HG03460 (cell line): ENCODE measurements around the gene PRR36.
"Not testable (repeated sequence)": the region's sequence is repeated elsewhere in the genome, so short reads cannot be mapped to it uniquely, and the experiment has no call there.

ENCODE experiments used
- ATAC-seq: cut with Tn5 transposase; IDR thresholded peaks from one replicate; pipeline ENCODE4 v1.9.1; 2021; ENCODE audit not compliant: unreplicated experiment

PRR36 gene

DNA sequence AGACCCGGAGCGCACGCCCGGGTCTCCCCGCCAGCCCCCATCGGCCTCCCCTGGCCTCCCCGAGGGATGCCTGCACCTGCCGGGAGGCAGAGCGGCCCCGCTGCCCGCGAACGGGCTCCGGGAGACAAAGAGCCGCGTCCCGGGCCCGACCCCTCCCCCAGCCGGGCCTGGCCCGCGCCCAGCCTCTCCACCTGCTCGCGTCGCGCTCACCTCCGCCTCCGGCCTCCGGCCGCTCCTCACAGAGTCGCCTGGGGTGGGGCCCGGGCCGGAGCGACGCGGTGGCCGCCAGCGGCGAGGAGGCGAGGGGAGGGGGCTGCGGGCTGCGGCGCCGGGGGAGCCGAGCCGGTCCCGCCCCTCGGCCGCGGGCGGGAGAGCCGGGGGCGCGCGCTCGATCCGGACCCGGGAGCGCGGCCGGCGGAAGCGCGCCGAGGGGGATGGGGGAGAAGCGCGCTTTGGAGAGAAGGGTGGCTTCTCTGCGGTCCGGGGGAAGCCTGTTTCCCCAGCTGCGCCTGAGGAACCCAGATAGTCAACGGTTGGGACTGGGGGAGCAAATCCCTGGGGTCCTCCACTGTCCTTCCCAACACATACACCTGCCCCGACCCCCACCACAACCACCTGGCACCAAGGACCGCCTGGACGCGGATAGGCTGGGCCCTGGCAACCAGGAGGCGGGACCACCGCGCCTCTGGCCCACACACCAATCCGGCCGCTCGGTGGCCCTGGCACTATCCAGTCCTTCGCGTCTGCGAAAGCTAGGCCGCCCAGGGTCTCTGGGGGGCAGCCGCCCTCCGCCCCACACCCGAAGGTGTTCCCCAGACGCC is at the start of gene PRR36:
PRR36 (minus strand) TSS at position 315 of the 821 bp plus-strand sequence. CDS start 701 bp downstream, outside the sequence.
- ATAC-seq = no peak

GRCh38 chr19:7923295-7924191 is 49.4 kb upstream of the PRR36 start:
- no peak for ATAC-seq

DNA sequence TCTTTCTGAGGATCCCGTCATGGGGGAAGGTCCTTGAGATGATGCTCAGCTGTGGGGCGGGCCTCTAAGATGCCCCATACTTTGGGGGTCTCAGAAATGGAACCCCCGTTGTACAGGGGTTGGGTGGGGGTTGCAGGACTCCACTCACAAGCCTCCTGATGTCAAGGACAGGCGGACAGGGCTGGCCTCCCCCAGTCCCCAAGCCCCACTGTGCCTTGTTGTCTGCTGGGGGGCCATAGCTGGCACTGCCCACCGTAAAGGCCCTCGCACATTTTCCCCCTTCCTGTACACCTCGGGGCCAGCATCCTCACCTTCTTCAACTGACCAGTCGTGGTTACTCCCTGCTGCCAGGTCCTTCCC is 48.6 kb upstream of the PRR36 start:
- no peak for ATAC-seq

DNA sequence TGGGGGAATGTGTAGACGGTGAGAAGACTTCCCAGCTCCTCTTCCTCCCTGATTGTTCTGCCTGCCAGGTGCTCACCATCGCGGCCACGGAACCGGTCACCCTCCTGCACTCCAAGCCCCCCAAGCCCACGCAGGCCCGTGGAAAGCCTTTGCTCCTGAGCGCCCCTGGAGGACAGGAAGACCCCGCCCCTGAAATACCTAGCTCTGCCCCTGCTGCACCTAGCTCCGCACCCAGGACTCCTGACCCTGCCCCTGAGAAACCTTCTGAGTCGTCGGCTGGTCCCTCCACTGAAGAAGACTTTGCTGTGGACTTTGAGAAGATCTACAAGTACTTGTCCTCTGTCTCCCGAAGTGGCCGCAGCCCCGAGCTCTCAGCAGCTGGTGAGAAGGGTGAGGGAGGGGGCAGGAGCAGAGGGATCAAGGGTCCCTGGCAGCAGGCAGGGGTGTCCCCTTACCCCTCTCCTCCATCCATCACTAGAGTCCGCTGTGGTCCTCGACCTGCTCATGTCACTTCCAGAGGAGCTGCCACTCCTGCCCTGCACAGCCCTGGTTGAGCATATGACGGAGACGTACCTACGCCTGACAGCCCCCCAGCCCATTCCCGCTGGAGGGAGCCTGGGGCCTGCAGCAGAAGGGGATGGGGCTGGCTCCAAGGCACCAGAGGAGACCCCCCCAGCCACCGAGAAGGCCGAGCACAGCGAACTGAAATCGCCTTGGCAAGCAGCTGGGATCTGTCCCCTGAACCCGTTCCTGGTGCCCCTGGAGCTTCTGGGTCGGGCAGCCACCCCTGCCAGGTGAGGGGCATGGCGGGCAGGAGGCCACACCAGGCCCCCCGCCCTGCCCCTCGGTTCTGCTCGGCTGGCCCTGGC is 48.0 kb upstream of the PRR36 start:
- no peak for ATAC-seq

DNA sequence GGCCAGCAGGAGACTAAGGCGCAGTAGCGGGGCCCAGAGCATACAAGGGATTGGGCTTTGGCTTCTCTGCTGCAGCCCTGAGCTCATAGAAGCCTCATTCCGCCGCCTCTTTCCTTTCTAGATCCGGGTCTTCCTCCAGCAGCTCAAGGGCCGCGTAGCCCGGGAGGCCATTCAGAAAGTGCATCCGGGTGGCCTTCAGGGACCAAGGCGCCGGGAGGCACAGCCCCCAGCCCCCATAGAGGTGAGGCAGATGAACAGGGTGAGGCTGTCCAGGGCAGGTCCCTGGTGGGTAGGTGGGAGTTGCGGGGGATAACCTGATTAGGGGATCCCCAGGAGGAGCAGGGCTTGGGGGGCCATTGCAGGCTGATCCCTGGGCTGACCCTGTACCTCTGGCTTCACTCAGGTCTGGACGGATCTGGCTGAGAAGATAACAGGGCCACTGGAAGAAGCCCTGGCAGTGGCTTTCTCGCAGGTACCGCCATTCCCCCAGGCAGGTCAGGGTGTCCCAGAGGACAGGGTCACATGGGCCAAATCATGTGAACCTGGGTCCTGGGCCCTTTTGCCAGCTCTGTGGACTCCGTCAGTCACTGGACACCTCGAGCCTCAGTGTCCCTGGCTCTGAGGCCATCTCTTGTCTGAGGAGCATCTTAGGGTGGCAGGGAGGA is 47.2 kb upstream of the PRR36 start:
- no peak for ATAC-seq

GRCh38 chr19:7920519-7921301 is 46.5 kb upstream of the PRR36 start:
- peak; percentile 31 for ATAC-seq

- ATAC-seq = peak; percentile 52
These were observed 45.7 kb upstream of the PRR36 start, which contains the start of gene SNAPC2 for GRCh38 chr19:7919610-7920518. TSS of gene SNAPC2 (plus strand) at chr19:7920338. CDS start at chr19:7920367, 29 bp downstream.

DNA sequence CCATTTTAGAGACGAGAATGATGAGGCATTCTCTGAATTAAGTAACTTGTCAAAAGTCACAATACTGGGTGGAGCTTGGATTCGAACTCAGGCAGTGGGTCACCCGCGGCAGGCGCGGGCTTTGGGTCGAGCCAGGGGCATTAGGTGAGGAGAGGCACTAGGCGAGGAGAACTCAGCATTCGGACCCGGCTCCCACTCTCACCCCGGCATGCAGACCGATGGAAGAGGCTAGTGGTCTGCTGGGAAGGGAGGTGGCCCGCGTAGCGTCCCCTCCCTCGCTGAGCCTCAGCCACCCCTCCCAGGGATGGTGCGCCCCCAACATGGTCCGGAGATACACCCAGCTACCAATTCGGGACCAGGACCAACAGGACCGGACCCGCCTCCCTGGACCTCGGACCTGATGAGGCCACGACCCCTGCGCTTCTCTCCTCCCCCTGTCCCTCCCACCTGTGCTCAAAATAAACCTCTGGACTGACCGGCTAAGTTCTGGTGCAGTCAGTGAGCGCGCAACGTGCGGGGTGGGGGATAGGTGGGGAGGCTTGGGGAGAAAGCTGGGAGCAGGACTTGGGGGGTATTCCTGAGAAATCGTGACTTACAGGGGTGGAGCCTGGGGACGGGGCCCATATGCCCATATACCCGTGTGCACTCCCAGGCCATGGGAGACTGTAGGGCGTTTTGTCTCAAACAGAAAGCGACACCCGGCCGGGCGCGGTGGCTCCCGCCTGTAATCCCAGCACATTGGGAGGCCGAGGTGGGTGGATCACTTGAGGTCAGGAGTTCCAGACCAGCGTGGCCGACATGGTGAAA is 44.6 kb upstream of the PRR36 start:
- ATAC-seq = no peak

GRCh38 chr19:7918062-7918614 is 43.9 kb upstream of the PRR36 start:
- not testable (repeated sequence) for ATAC-seq

DNA sequence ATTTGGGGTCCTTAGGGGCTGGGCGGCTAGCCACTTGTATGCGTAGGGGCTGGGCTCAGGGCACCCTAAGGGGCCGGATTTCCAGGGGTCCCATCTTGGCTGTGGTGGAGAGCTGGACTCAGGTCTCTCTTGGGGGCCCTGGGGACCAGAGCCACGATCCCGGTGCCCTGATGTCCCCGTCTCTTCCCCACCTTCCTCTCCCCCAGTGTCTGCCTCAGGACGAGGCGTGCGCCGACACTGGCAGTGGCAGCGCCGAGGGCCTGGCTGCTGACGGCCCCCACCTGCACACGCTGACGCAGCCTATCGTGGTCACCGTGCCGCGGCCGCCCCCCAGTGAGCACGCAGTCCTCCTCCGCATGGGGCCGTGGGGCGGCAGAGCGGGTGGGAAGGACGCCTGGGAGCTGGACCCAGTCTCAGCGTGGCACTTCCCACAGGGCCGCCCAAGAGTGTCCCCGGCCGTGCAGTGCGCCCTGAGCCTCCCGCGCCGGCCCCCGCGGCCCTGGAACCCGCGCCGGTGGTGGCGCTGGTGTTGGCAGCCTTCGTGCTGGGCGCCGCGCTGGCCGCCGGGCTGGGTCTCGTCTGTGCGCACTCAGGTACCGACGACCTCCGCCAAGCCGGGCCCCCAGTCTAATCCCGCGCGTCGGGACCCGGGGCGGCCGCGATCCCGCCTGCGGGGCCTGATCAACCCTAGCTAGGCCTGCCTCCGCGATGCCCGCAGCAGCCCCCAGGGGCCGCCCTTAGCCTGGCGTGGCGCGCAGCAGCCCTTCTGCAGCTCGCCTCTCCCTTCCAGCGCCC is 43.3 kb upstream of the PRR36 start:
- no peak for ATAC-seq

DNA sequence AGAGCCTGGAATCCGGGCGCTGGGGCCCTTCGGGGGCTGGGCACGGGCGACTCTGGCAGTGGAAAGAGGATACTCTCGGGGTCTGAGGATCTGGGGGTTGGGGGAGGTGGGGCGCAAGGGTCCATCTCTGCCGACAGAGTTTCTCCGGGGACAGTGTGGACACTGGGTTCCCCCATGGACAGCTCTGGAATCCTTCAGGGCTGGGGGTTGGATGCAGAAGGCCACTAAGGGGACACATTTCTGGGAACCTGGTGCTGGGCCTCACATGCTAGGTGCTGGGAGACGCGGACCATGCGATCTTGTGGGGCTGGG is 42.7 kb upstream of the PRR36 start:
- ATAC-seq = no peak

DNA sequence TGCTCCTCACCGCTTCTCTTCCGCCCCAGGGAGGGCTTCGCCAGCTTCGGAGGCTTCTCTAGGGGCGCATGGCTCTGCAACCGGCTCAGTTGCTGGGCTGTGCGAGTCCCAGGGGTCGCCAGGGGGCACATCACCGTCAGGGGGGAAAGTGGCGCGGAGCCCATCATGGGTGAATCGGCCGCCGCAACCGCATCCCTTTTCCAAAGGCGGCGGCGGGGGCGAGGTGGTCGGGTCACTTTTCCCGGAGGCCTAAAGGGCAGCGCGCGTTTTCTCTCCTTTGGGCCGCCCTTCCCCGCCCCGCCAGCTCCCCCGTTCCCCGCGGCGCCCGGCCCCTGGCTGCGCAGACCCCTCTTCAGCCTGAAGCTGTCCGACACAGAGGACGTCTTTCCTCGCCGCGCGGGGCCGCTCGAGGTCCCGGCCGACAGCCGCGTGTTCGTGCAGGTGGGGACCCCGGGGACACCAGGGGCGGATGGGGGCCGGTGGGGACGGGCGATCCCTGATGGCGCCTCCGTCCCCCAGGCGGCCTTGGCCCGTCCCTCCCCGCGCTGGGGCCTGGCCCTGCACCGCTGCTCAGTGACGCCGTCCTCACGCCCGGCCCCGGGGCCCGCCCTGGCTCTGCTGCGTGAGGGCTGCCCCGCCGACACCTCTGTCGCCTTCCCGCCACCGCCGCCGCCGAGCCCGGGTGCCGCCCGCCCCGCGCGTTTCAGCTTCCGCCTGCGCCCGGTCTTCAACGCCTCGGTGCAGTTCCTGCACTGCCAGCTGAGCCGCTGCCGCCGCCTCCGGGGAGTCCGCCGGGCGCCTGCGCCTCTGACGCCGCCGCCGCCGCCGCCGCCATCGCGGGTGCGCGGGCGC is 42.1 kb upstream of the PRR36 start:
- no peak for ATAC-seq

DNA sequence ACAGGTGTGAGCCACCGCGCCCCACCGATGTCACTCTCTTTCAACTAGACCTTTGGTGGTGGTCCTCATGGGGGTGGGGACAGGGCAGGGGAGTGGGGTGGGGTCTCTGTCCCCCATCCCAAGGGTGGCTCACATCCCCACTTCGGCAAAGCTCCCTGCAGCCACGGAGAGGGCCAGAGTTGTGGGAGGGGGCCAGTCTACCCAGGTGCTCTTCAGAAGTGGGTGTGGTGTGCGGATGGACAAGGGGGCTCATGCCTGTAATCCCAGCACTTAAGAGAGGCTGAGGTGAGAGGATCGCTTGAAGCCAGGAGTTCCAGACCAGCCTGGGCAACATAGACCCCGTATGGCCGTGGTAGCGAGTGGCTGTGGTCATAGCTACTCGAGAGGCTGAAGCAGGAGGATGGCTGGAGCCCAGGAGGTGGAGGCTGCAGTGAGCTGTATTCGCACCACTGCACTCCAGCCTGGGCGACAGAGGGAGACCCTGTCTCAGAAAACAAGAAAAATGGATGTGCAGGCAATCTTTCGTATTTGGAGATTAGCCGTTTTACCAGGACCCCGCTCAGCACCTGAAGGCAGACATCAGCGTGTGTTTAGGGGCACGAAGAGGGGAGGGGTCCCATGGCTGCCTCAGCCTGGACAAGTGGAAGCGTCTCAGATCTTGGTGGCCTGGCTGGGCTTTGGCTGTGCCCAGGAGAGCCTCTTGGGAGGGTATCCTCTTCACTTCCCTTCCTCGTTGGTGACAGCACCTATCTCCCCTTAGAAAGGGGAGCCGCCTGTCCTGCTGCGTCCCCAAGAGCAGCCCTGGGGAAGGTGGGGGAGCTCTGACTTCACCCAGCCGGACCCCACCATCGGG is 41.3 kb upstream of the PRR36 start:
- no peak for ATAC-seq

DNA sequence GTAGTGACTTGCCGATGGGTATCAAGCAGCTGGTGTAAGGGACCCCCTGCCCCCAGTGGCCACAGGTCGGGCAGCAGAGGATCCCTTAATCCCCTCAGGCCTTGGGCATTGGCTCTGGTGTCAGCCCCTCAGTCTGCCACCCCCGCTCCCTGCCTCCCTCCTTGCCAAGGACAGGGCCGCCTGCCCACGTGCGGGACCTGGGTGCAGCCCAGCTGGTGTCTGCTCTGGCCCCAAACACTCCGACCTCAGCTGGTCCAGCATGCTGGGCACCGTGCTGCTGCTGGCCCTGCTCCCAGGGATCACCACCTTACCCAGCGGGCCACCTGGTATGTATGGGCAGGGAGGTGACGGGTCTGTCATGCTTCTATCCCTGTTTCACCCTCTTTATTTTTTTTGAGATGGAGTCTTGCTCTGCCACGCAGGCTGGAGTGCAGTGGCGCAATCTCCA is 40.4 kb upstream of the PRR36 start, which contains the start of gene TGFBR3L:
TGFBR3L (plus strand) TSS at position 233 of the 448 bp plus-strand sequence.
- ATAC-seq = no peak

DNA sequence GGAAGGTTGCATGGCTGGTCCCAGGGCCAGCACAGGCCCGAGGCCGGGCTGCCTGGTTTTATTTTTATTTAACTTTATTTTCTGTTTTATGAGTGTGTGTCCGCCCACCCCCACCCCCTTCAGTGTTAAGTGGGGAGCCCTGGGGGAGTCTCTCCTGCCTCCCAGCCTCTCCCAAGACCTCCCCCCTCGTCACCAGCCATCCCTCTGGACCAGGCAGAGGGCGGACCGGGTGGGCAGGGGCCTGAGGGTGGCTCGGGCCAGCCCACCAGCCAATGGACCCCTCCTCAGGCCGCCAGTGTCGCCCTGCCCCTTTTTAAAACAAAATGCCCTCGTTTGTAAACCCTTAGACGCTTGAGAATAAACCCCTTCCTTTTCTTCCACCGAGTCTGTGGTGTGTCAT is 39.9 kb upstream of the PRR36 start:
- ATAC-seq = no peak
